COR-L47 (cell line): ENCODE data around the gene LRRC51.
"Not testable (repeated sequence)": the region's sequence is repeated elsewhere in the genome, so short reads cannot be mapped to it uniquely, and the experiment has no call there.

Source experiments
- DNase-seq: peaks from one replicate; lab custom pipeline; 2025; lab: John Stamatoyannopoulos, UW

The LRRC51 gene

GRCh38 chr11:72141066-72141465 lies 60.4 kb downstream of the LRRC51 start:
- no peak for DNase-seq

- not testable (repeated sequence) for DNase-seq
Observed at GRCh38 chr11:72142086-72142485, 61.4 kb downstream of the LRRC51 start.

- DNase-seq: not testable (repeated sequence)
Observed at GRCh38 chr11:72142543-72142942, 61.9 kb downstream of the LRRC51 start.

- no peak for DNase-seq
Observed at GRCh38 chr11:72144807-72145565, 64.3 kb downstream of the LRRC51 start.
